Left lung (tissue), 10 donors: ENCODE results near the gene DDX25. TPM values are rescaled to one million over a fixed set of nuclear protein-coding genes. Genes with fewer than 3 reads are reported as not detected.

ENCODE experiments used
- ATAC-seq: fragments of 200-7000 bp; cut with Tn5 transposase; one replicate; pipeline ENCODE4 v1.9.1; 2020; ENCODE audit warnings: moderate library complexity
- DNase-seq, 4 donors: peaks; one replicate each; pipeline ENCODE4 v3.0.0-alpha.2; 2013 to 2020
- H3K27ac ChIP-seq, 2 donors: fragments of 200-600 bp; sonication (generic) in 1 of 2; one replicate each; pipeline versions ENCODE4 v1.5.0 to v1.8.0; 2020 to 2021
- H3K27me3 ChIP-seq, 2 donors: fragments of 200-600 bp; sonication (generic) in 1 of 2; one replicate each; pipeline versions ENCODE4 v1.5.0 to v1.8.0; 2020 to 2021
- H3K36me3 ChIP-seq, 2 donors: fragments of 200-600 bp; sonication (generic) in 1 of 2; one replicate each; pipeline versions ENCODE4 v1.5.0 to v1.8.0; 2020 to 2021
- H3K4me1 ChIP-seq, 2 donors: fragments of 200-600 bp; one replicate each; pipeline ENCODE4 v1.8.0; 2021
- H3K4me3 ChIP-seq, 2 donors: fragments of 200-600 bp; sonication (generic) in 1 of 2; one replicate each; pipeline versions ENCODE4 v1.5.0 to v1.8.0; 2020 to 2021; ENCODE audit warnings: mild to moderate bottlenecking in 1 of 2
- H3K9me3 ChIP-seq, 2 donors: fragments of 200-600 bp; sonication (generic) in 1 of 2; one replicate each; pipeline versions ENCODE4 v1.5.0 to v1.8.0; 2020 to 2021
- intact Hi-C, 2 donors: fragments of 100-400 bp; cut with DNase I; formaldehyde crosslinking; loops; one replicate each; pipeline versions ENCODE4 v1.11.2 to v1.14.2; 2022
- polyA plus RNA-seq, 6 donors: library from polyadenylated mRNA; unstranded; fragments of 120-200 nt; gene quantifications; one replicate each; pipeline ENCODE4 v1.2.1, GENCODE V29; 2013; ENCODE audit not compliant: insufficient read length in 6 of 6
- total RNA-seq, 2 donors: library from RNA; stranded (reverse); fragmentation: NEBNext Ultra II Directional; extraction: Animal tissue kit (Norgen Biotek cat#: 25700); gene quantifications; one replicate each; pipeline ENCODE4 v1.2.1, GENCODE V29; 2021
- TF ChIP-seq, protein P1 (sequence below), 2 donors: fragments of 200-600 bp; sonication (generic) in 1 of 2; IDR thresholded peaks; one replicate each; pipeline versions ENCODE4 v1.5.0 to v1.8.0; 2021; ENCODE audit warnings: antibody characterized with exemption in 2 of 2
- donor health status: DM: no; HTN: yes; CAD: no.
- donor health status: DM: no; HTN: no; CAD: no.

DDX25 gene
- total and polyA plus RNA-seq, 8 donors = 0.47 to 2.5 (median 2.0) TPM; not detected in 1

DNA sequence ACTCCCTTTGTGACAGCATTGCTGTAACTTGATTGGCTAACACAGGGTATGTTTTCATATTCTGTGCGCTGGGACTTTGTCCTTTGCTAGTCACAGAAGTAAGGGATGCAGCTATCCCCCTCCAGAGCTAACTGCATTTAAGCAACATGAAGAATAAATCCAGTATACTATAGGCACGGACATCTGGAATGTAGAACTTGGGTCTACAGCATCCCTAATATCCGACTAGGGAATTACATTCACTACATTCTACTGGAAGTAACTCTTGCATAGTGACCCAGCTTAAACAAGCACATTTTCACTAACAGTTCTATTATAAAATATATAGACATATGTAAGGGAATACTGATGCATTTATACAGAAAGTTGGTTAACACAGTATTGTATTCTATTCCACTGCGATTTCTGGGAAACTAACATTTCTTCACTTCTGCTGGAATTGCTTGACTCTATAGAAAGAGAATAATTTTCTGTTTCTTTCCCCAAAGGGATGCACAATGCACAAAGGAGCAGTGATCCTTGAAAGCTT is 54.6 kb downstream of the DDX25 start:
- no peak for ATAC-seq
- Histone ChIP-seq H3K36me3 (no peaks in the 10 kb centered on the region), H3K27me3 (no peaks in the 10 kb centered on the region), H3K4me1 (no peaks in the 10 kb centered on the region), H3K27ac (no peak overlapping the region), H3K9me3 (peaks cover 0 to 11% of the 10 kb centered on the region in 2 donors), H3K4me3 (no peak overlapping the region)
- TF ChIP-seq, protein P1, sequence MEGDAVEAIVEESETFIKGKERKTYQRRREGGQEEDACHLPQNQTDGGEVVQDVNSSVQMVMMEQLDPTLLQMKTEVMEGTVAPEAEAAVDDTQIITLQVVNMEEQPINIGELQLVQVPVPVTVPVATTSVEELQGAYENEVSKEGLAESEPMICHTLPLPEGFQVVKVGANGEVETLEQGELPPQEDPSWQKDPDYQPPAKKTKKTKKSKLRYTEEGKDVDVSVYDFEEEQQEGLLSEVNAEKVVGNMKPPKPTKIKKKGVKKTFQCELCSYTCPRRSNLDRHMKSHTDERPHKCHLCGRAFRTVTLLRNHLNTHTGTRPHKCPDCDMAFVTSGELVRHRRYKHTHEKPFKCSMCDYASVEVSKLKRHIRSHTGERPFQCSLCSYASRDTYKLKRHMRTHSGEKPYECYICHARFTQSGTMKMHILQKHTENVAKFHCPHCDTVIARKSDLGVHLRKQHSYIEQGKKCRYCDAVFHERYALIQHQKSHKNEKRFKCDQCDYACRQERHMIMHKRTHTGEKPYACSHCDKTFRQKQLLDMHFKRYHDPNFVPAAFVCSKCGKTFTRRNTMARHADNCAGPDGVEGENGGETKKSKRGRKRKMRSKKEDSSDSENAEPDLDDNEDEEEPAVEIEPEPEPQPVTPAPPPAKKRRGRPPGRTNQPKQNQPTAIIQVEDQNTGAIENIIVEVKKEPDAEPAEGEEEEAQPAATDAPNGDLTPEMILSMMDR (IDR thresholded peaks at IDR 0.05) = no peak
- intact Hi-C loops = no loop called here
- DNase-seq = no peak

DNA sequence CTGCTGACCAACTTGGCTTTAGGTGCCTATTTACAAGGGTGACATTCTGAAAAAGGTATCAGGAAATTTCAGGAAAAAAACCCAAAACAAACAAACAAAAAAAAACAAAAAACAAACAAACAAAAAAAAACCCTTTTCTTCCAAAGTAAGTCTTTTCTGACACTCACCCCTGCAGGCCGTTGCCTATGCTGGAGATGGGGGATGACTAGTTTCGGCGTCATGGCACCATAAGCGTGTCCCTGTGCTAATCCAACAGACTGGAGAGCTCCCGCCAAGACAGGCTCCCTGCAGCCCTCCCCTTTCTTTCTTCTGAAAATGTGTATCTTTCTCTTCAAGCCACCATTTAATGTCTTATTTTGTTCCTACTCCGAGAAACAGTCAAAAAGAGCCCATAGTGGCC is 55.2 kb downstream of the DDX25 start:
- ATAC-seq = no peak
- intact Hi-C loops = no loop called here
- no peak overlapping the region for H3K4me3 ChIP-seq
- H3K27ac ChIP-seq = no peak overlapping the region
- H3K27me3 ChIP-seq = no peaks in the 10 kb centered on the region
- H3K4me1 ChIP-seq = no peaks in the 10 kb centered on the region
- H3K36me3 ChIP-seq = no peaks in the 10 kb centered on the region
- H3K9me3 ChIP-seq = peaks cover 0 to 11% of the 10 kb centered on the region in 2 donors
- DNase-seq = no peak
- TF ChIP-seq, protein P1 (IDR thresholded peaks at IDR 0.05) = no peak

DNA sequence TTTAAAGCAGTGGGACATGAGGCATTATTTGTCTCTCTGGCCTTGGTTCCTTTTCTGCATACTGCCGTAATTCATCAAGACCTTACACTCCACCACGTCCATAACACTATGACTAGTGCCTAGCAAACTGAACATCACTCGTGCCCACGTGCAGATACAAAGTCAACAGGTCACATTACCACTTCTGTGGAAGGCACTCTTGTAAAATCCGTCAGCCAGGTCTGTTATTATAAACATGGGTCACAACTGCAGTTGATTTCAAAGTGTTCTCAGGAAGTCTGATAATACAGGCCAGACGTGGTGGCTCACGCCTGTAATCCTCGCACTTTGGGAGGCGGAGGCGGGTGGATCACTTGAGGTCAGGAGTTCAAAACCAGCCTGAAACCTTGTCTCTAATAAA is 55.6 kb downstream of the DDX25 start:
- Histone ChIP-seq H3K36me3 (no peaks in the 10 kb centered on the region), H3K27me3 (no peaks in the 10 kb centered on the region), H3K4me1 (no peaks in the 10 kb centered on the region), H3K4me3 (no peak overlapping the region), H3K27ac (no peak overlapping the region), H3K9me3 (peaks cover 0 to 11% of the 10 kb centered on the region in 2 donors)
- intact Hi-C loops = no loop called here
- ATAC-seq = no peak
- no peak for DNase-seq
- TF ChIP-seq, protein P1 (IDR thresholded peaks at IDR 0.05) = no peak

DNA sequence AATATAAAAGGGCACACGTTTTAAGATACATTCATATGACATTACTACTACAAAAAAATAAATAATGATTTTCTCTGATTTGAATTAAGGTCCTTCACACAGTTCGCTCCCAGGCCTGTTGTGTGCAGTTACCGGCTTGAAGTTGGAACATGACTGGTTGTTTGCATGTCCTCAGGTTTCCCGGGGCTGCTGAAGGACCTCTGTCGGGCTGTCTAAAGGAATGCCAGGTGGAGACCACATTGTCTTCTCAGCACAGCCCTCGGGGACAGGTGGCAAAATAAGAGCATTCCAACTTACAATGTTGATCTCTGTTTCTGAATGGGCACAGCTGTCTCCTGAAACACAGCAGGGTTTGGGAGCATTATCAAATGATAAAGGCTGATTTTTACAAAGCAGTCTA is 56.5 kb downstream of the DDX25 start:
- H3K4me1 ChIP-seq = no peaks in the 10 kb centered on the region
- no peak for DNase-seq
- no peak overlapping the region for H3K4me3 ChIP-seq
- TF ChIP-seq, protein P1 (IDR thresholded peaks at IDR 0.05) = no peak
- no peak for ATAC-seq
- H3K36me3 ChIP-seq = no peaks in the 10 kb centered on the region
- H3K27ac ChIP-seq = no peak overlapping the region
- H3K9me3 ChIP-seq = peaks cover 0 to 11% of the 10 kb centered on the region in 2 donors
- intact Hi-C loops = no loop called here
- H3K27me3 ChIP-seq = no peaks in the 10 kb centered on the region

DNA sequence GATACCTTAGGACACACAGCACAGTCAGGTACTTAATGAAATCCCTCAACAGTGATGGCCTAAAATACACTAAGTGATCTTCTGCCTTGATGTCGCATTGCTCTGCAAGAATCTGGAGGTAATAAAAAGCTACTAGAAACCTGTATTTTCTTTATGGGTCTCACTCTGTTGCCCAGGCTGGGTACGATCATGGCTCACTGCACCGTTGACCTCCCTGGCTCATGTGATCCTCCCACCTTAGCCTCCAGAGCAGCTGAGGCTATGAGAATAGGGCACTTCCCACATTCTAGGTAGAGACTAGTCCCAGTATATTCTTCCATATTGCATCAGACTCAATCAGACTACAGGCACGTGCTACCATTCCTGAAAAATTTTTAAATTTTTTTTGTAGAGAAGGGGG is 63.2 kb downstream of the DDX25 start:
- TF ChIP-seq, protein P1 (IDR thresholded peaks at IDR 0.05) = no peak

More for the DNA sequence above, 63.2 kb downstream of the DDX25 start:
- intact Hi-C loops = no loop called here
- peaks cover 0 to 8% of the 10 kb centered on the region in 2 donors for H3K4me1 ChIP-seq
- H3K9me3 ChIP-seq = peaks cover 0 to 7% of the 10 kb centered on the region in 2 donors
- H3K27ac ChIP-seq = no peak overlapping the region
- no peak for ATAC-seq
- H3K36me3 ChIP-seq = no peaks in the 10 kb centered on the region
- H3K27me3 ChIP-seq = no peaks in the 10 kb centered on the region
- no peak for DNase-seq
- no peak overlapping the region for H3K4me3 ChIP-seq
